Smooth muscle cell (in vitro differentiated cells): ENCODE results near the gene LRRC26. TPM values are rescaled to one million over a fixed set of nuclear protein-coding genes. Genes with fewer than 3 reads are reported as not detected.
A peak's percentile ranks its signal among the peaks of the same experiment; 100 is the strongest.

ENCODE experiments used
- DNase-seq: peaks from one replicate; lab custom pipeline; 2025; ENCODE audit not compliant: unreplicated experiment; lab: John Stamatoyannopoulos, UW
- H2AFZ ChIP-seq: fragments of 200-600 bp; sonication (generic); 2 replicates; pipeline ENCODE4 v1.6.0; 2016; ENCODE audit warnings: antibody characterized with exemption, low read depth, mild to moderate bottlenecking
- H3F3A ChIP-seq: fragments of 200-600 bp; sonication (generic); 2 replicates; pipeline ENCODE4 v1.6.0; 2017; ENCODE audit warnings: antibody characterized with exemption, low read depth
- H3K27ac ChIP-seq: fragments of 200-600 bp; sonication (generic); 2 replicates; pipeline ENCODE4 v1.5.1; 2016; ENCODE audit warnings: low read depth, mild to moderate bottlenecking
- H3K27me3 ChIP-seq: fragments of 200-600 bp; sonication (generic); 2 replicates; pipeline ENCODE4 v1.6.1; 2016; ENCODE audit warnings: low read depth, mild to moderate bottlenecking
- H3K36me3 ChIP-seq: fragments of 200-600 bp; sonication (generic); 2 replicates; pipeline ENCODE4 v1.5.1; 2016; ENCODE audit warnings: low read depth
- H3K4me1 ChIP-seq: fragments of 200-600 bp; sonication (generic); 2 replicates; pipeline ENCODE4 v1.5.1; 2016; ENCODE audit warnings: low read depth
- H3K4me2 ChIP-seq: fragments of 200-600 bp; sonication (generic); 2 replicates; pipeline ENCODE4 v1.6.0; 2016; ENCODE audit warnings: mild to moderate bottlenecking
- H3K4me3 ChIP-seq: fragments of 200-600 bp; sonication (generic); 2 replicates; pipeline ENCODE4 v1.5.1; 2016; ENCODE audit warnings: mild to moderate bottlenecking
- H3K79me2 ChIP-seq: fragments of 200-600 bp; sonication (generic); 2 replicates; pipeline ENCODE4 v1.6.0; 2016; ENCODE audit warnings: low read depth, mild to moderate bottlenecking
- H3K9ac ChIP-seq: fragments of 200-600 bp; sonication (generic); 2 replicates; pipeline ENCODE4 v1.6.0; 2016; ENCODE audit warnings: low read depth
- H3K9me3 ChIP-seq: fragments of 200-600 bp; sonication (generic); replicated peaks from 2 replicates; pipeline ENCODE4 v1.5.1; 2016; ENCODE audit warnings: low read depth
- H4K20me1 ChIP-seq: fragments of 200-600 bp; sonication (generic); 2 replicates; pipeline ENCODE4 v1.6.0; 2016; ENCODE audit warnings: low read depth
- CTCF ChIP-seq: fragments of 200-600 bp; sonication (generic); IDR thresholded peaks from 2 replicates; pipeline ENCODE4 v1.5.1; 2017; ENCODE audit warnings: borderline replicate concordance, mild to moderate bottlenecking, antibody characterized with exemption; ENCODE audit not compliant: insufficient read depth, poor library complexity, severe bottlenecking
- WGBS: methylation state at CpG from one replicate; pipeline ENCODE4 v1.1.7; 2016; ENCODE audit warnings: low lambda C conversion rate; 5-methylcytosine and 5-hydroxymethylcytosine counted together
- polyA plus RNA-seq: library from polyadenylated mRNA; unstranded; fragments of >200 nt; fragmentation: Nextera tagmentation; extraction: Ambion mirVana; gene quantifications from 2 replicates; pipeline ENCODE4 v1.2.1, GENCODE V29; 2016
- total RNA-seq: library from RNA; depleted of rRNA; stranded (reverse); fragments of >200 nt; gene quantifications from 2 replicates; pipeline ENCODE4 v1.2.3, GENCODE V29; 2014

LRRC26 gene
- total and polyA plus RNA-seq, 2 experiments from 2014 or later, result not detected

GRCh38 chr9:137204731-137205125, 34.9 kb upstream of the LRRC26 start:
- Histone ChIP-seq H3F3A (no peaks in the 10 kb centered on the region), H3K27me3 (no peaks in the 10 kb centered on the region), H3K4me1 (peaks cover 24% of the 10 kb centered on the region), H3K9me3 (no peaks in the 10 kb centered on the region), H3K36me3 (no peaks in the 10 kb centered on the region), H3K79me2 (peaks cover 46% of the 10 kb centered on the region), H3K9ac (peak overlapping the region; percentile 94), H2AFZ (no peak overlapping the region), H3K4me3 (peak overlapping the region; percentile 98), H3K4me2 (peak overlapping the region; percentile 98), H4K20me1 (peaks cover 1% of the 10 kb centered on the region), H3K27ac (peak overlapping the region; percentile 66)
- 37% methylated on average over 21 of the region's 21 CpGs for WGBS
- DNase-seq, result no peak
- no peak for TF ChIP-seq CTCF

- H3K4me2 ChIP-seq, result no peak overlapping the region
Measured at GRCh38 chr9:137202966-137203365, 33.1 kb upstream of the LRRC26 start.

GRCh38 chr9:137201205-137201868, 31.5 kb upstream of the LRRC26 start:
- no peaks in the 10 kb centered on the region for H3K9me3 ChIP-seq
- H3K79me2 ChIP-seq, result peaks cover 66% of the 10 kb centered on the region
- peak overlapping the region; percentile 23 for H2AFZ ChIP-seq
- peaks cover 35% of the 10 kb centered on the region for H4K20me1 ChIP-seq
- H3K9ac ChIP-seq, result peak overlapping the region; percentile 65
- H3F3A ChIP-seq, result no peaks in the 10 kb centered on the region
- H3K27ac ChIP-seq, result peak overlapping the region; percentile 13
- H3K36me3 ChIP-seq, result no peaks in the 10 kb centered on the region
- 22% methylated on average over 23 of the region's 23 CpGs for WGBS
- no peak for DNase-seq
- H3K4me3 ChIP-seq, result peak overlapping the region; percentile 70
- peak overlapping the region; percentile 94 for H3K4me2 ChIP-seq
- peaks cover 32% of the 10 kb centered on the region for H3K4me1 ChIP-seq
- H3K27me3 ChIP-seq, result no peaks in the 10 kb centered on the region
- TF ChIP-seq CTCF, result no peak

More at GRCh38 chr9:137202966-137203365, 33.1 kb upstream of the LRRC26 start:
- TF ChIP-seq CTCF, result no peak
- Histone ChIP-seq H3K36me3 (no peaks in the 10 kb centered on the region), H3K27ac (no peak overlapping the region), H4K20me1 (peaks cover 19% of the 10 kb centered on the region), H2AFZ (no peak overlapping the region), H3K9ac (no peak overlapping the region), H3K4me1 (peaks cover 36% of the 10 kb centered on the region), H3K79me2 (peaks cover 57% of the 10 kb centered on the region), H3K27me3 (no peaks in the 10 kb centered on the region), H3K4me3 (no peak overlapping the region), H3F3A (no peaks in the 10 kb centered on the region), H3K9me3 (no peaks in the 10 kb centered on the region)
- no peak for DNase-seq
- 90% methylated on average over 8 of the region's 8 CpGs for WGBS
